ENCODE data around the gene HES5. TPM values are rescaled to one million over a fixed set of nuclear protein-coding genes. Genes with fewer than 3 reads are reported as not detected.

The HES5 gene
- total RNA-seq, 6 experiments from 2014 or later: 0.18 to 0.25 TPM; not detected in 4

DNA sequence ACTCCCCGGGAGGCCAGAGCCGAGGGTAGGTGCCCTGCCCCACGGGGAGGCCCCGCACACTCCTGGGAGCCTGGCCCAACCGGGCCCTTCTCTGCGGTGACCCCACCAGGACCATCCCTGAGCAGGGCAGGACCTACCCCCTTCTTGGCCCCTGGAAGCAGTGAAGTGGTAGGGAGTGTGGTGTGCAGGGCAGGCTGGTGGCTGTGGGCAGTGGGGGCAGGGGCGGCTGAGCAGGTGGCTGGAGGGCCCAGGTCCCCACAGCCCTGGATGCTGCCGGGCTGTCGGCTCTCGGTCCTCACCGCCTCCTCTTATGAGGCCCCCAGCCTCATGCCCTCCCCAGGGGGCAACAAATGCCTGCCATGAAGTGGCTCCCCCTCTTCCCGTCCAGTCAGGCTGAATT is 34.5 kb downstream of the HES5 start:
- no peak for TF ChIP-seq CTCF (IDR thresholded peaks at IDR 0.05)
- no peak for TF ChIP-seq POLR2A (IDR thresholded peaks at IDR 0.05)

DNA sequence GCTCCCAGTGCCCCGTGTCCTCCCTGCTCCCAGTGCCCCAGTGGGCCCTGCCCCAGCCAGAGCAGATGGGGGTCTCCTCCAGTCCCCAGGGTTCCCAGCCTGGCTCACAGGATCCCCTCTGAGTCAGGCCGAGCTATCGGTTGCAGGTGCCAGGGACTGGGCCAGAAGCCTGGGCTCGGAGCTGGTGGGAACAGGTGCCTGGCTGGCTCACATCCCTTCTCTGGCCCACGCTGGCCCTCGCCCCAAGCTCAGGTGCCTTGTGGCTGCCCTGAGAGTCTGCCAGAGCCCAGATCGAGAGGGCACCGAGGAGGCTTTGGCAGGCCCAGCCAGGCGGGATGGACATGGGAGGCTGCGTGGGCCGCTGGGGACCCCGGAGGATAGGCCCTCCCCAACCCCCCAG is 35.0 kb downstream of the HES5 start:
- ATAC-seq (no peak), DNase-seq (no peak)
- intact Hi-C loops (cut with DNase I): no loop called here
- H3K36me3 ChIP-seq: no peaks in the 10 kb centered on the region
- no peaks in the 10 kb centered on the region for H3K9me3 ChIP-seq
- no peak overlapping the region for H3K27ac ChIP-seq
- no peaks in the 10 kb centered on the region for H3K27me3 ChIP-seq
- H3K4me3 ChIP-seq: no peak overlapping the region
- TF ChIP-seq POLR2A (IDR thresholded peaks at IDR 0.05) (no peak), CTCF (IDR thresholded peaks at IDR 0.05) (no peak)
- WGBS (ENCODE audit: insufficient coverage, low coverage, low lambda C conversion rate, missing lambda C conversion rate): no CpG with 5 or more reads among the region's 12 CpGs
- H3K4me1 ChIP-seq: peaks cover 0 to 13% (median 5%) of the 10 kb centered on the region in 4 donors

More for the DNA sequence above, 34.5 kb downstream of the HES5 start:
- Histone ChIP-seq H3K9me3 (no peaks in the 10 kb centered on the region), H3K36me3 (no peaks in the 10 kb centered on the region), H3K4me3 (no peak overlapping the region), H3K27ac (no peak overlapping the region), H3K27me3 (no peaks in the 10 kb centered on the region), H3K4me1 (peaks cover 0 to 13% (median 5%) of the 10 kb centered on the region in 4 donors)
- 88% methylated on average over 8 of the region's 12 CpGs for WGBS (ENCODE audit: insufficient coverage, low coverage, low lambda C conversion rate, missing lambda C conversion rate)
- intact Hi-C loops (cut with DNase I): no loop called here
- ATAC-seq (no peak), DNase-seq (no peak)

DNA sequence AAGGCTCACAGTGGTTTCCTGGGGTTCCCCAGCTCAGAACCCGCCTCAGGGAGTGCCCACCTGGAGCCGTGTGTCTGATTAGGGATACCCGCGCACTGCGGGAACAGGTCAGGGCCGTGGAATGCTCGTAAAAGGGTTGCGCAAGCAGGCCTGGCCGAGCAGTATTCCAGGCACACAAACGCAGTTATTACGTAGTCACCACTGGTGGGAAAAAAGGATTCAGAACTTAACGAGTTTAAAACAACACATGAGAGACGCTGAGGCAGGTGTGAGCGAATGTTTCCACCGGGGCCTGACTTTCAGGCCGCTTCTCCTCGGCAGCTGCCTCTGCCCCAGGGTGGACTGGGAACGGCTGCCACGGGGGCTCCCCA is 35.8 kb downstream of the HES5 start:
- intact Hi-C loops (cut with DNase I): no loop called here
- ATAC-seq (peak; percentile 76 to 88 (median 84)), DNase-seq (peak; percentile 79 to 86 (median 85))
- H3K9me3 ChIP-seq: no peaks in the 10 kb centered on the region
- no peak overlapping the region for H3K4me3 ChIP-seq
- H3K36me3 ChIP-seq: no peaks in the 10 kb centered on the region
- H3K4me1 ChIP-seq: peaks cover 0 to 13% (median 5%) of the 10 kb centered on the region in 4 donors
- WGBS (ENCODE audit: insufficient coverage, low coverage, low lambda C conversion rate, missing lambda C conversion rate): 32% methylated on average over 17 of the region's 19 CpGs
- no peaks in the 10 kb centered on the region for H3K27me3 ChIP-seq
- TF ChIP-seq CTCF (IDR thresholded peaks at IDR 0.05) (no peak), POLR2A (IDR thresholded peaks at IDR 0.05) (no peak)
- peak overlapping the region in 2 of 3 donors; percentile 58 to 66 for H3K27ac ChIP-seq

DNA sequence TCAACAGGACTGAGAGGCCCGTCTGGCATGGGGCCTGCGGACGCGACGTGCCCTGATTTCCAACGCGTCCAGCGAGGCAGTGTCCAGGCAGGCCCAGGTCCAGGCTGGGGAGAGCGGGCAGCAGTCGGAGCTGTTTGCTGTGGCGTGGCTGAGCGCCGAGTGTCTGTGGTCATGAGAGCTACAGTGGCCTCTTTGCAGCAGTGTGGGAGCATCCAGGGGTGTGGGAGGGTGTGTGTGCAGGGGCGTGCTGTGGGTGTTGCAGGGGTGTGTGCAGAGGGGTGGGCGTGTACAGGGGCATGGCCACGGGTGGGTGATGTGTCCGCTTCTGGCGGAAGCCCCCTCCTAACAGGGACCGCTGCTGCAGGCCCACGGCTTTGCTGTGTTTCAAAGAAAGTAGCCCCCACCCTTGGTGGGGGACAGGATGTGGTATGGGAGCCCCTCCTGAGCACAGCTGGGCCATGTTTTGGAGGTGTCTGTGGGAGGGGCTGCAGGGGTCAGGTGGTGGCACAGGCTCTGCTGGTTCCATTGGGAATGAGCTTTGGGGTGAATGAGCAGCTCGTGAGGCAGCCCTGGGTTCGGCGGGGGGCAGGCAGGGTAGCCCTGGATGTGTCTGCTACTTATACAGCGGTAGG is 36.3 kb downstream of the HES5 start:
- H3K9me3 ChIP-seq: no peaks in the 10 kb centered on the region
- TF ChIP-seq POLR2A (IDR thresholded peaks at IDR 0.05): no peak
- no peak for TF ChIP-seq CTCF (IDR thresholded peaks at IDR 0.05)
- peaks cover 0 to 13% (median 5%) of the 10 kb centered on the region in 4 donors for H3K4me1 ChIP-seq
- 69% methylated on average over 6 of the region's 24 CpGs for WGBS (ENCODE audit: insufficient coverage, low coverage, low lambda C conversion rate, missing lambda C conversion rate)
- intact Hi-C loops (cut with DNase I): no loop called here
- H3K4me3 ChIP-seq: no peak overlapping the region
- DNase-seq: peak in 1 of 3 donors; percentile 78
- H3K27ac ChIP-seq: peak overlapping the region in 1 of 3 donors; percentile 58
- no peaks in the 10 kb centered on the region for H3K27me3 ChIP-seq
- no peaks in the 10 kb centered on the region for H3K36me3 ChIP-seq
- peak; percentile 3 to 65 (median 29) for ATAC-seq
